HG02885 (cell line): Measurements from ENCODE around the gene NPB.
A peak's percentile ranks its signal among the peaks of the same experiment; 100 is the strongest.

Source experiments
- ATAC-seq: cut with Tn5 transposase; IDR thresholded peaks from one replicate; pipeline ENCODE4 v1.9.1; 2021; ENCODE audit warnings: mild to moderate bottlenecking; ENCODE audit not compliant: unreplicated experiment, poor library complexity

The NPB gene

DNA sequence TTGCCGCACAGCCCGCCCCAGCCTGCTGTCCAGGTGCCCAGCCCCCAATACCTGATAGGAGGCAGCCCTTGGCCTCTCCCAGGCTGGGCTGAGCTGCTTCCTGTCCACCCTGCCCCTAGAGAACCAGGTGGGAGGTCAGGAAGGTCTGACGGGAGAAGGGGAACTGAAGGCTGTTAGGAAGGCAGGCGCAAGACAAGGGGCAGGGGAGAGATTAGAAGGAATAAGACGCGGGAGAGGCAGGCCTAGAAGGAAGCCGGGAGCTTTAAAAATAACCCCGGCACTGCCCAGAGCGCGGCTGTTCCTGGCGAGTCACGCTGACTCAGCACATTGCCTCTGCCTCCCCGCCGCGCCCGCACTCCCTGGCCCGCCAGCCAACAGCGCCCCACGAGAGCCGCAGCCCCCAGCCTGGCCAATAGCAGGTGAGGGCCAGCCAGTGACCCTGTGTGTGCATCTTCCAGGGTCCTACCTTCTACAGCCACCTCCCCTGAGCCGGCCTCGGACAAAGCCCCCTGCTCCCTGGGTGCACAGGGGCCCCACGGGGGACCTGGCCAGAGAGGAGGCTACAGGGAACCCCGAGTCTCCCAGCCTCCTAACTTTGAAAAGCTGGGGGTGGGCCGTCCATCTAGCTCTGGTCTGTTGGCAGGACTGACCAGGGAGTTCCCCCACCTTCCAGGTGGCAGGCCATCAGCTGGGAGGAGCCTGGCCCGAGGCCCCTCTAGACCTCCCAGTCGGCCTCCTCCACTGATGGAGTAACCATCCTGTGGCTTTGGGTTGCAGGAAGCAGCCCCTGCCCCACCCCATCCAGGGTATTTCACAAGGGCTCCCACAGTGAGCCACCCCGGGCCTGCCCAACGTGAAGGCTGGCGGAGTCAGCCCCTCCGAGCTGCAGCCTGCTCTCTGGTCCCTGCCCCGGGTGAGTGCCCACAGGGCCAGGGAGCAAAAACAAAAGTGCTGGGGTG lies 21.5 kb downstream of the NPB start:
- no peak for ATAC-seq

GRCh38 chr17:81924557-81925532 lies 22.8 kb downstream of the NPB start:
- ATAC-seq: no peak

DNA sequence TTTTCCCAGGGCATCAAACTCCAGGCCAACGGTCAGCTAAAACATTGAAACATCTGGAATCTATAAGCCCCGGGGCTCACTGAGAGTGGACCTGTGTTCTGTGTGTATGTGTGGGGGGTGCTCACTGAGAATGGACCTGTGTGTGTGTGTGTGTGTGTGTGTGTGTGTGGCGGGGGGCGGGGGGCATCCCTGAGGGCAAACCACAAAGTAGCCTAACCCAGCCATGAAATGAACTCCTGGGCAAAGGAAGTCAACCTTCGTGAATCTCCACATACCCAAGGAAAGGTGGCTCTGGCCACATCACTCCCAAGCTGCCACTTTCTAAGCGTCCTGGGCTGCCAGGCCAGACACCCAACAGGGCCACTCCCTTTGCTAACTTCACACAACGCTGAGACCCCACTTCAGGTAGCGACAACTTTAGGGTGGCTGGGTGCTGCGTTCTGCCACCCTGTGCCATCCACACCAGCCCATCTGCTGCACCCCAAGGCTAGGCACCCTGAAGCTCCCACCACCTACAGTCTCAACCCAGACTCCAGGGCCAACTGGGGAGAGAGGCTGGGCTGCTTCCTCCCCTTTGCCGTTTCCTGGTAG lies 23.9 kb downstream of the NPB start:
- ATAC-seq: no peak

GRCh38 chr17:81926451-81927151 lies 24.6 kb downstream of the NPB start:
- peak; percentile 25 for ATAC-seq

DNA sequence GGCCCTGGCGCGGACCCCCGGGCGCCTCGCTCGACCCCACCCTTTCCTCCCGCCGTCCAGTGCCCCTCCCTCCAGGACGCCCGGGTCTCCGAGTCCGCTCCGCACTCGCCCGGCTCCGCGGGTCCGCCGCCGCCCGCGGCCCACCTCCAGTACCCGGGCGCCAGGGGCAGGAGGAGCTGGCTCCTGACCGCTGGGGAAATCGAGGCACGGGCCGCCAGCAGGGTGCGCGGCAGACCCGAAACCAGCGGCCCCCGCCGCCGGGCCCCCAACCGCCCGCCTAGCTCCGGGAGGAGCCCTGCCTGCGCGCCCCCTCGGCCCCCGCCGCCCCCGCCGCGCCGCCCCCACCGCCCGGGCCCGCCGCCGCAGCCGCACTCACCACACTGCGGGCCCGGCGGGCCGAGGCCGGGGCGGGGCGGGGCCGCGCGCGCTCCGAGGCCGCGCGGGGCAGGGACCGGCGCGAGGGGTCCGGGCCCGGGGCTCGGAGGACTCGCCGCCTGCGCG lies 25.2 kb downstream of the NPB start:
- peak; percentile 25 for ATAC-seq

DNA sequence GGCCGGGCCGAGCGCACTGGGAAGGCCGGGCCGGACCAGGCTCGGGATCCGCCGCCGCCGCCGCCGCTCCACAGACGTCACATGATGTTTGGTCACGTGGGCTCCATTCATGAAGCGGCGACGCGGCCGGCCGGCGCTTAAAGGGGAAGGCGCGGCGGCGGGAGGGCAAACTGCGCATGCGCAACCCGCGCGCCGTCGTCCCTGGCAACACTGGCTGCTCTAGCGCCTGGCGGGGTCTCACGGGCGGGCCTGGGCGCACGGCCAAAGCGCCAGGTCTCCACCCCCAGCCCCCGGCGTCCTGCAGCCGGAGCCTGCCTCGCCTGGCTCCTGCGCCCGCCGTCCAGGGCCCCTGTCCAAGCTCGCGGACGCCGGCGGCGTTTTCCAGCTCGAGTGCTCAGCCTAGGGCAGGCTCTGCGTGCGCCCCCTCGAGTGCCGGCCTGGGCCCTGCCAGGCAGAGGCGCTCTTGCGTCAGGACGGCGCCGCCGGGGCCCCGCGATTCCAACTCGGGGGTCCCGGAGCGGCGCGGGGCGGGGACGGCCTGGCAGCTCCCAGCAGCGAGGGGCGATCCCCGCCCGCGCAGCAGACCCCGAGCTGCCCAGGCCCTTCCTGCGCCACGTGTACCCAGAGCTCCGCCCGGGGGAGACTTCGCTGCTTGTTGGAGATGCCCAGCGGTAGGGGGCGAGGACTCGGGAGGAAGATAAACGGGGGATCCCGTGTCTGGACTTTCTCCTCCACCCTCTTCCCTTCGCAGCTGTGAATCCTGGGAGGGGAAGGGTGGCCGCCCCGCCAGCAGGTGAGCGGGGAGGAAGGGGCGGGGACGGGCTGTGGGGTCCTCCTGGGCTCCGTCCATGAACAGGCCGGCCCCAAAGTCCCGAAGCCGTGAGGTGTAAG lies 25.9 kb downstream of the NPB start, which contains the start of gene MAFG:
Gene MAFG (minus strand): TSS at position 83 of the 891 bp plus-strand sequence. CDS start 4,550 bp downstream, outside the sequence.
- ATAC-seq: peak; percentile 79

GRCh38 chr17:81928544-81929252 lies 26.7 kb downstream of the NPB start:
- no peak for ATAC-seq

- no peak for ATAC-seq
These were observed 27.5 kb downstream of the NPB start for GRCh38 chr17:81929253-81930141.

DNA sequence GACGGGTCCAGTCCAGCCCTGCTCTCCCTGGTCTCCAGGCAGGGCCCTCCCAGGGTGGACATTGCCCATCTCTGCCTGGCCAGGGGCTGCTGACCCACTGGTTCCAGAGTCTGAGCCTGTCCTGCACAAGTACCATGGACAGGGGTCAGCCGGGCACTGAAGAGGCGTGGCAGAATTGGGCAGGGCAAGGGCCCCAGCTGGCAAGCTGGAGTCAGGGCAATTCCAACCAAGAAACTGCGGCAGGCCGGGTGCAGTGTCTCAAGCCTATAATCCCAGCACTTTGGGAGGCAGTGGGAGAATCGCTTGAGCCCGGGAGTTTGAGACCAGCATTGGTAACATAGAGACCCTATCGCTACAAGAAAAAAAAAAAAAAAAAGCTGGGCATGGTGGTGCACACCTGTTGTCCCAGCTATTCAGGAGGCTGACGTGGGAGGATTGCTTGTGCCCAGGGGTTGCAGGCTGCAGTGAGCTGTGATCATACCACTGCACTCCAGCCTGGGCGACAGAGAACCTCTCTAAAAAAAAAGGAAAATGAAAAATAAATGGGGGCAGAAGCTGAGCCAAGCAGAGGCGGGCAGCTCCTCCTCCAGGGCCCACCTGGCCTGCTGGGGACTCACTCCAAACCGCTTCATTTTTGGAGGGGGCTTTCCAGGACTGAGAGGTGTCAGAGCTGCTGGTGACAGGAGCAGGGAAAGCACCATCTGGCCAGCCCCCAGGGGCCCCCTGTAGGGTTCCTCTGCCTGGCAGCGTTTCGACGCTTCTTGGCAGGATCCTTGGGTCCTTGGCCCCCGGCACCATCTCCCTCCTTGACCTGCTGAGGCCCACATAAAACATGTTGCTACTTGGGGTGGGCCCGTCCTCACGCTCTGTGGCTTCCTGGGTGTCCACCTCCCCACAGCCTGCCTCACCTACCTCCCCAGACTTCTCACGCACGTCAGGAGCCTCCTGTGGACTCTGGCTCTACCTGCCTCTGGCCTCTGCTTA lies 28.4 kb downstream of the NPB start:
- no peak for ATAC-seq

GRCh38 chr17:81931189-81931556 lies 29.1 kb downstream of the NPB start:
- ATAC-seq: no peak

GRCh38 chr17:81931557-81932332 lies 29.7 kb downstream of the NPB start:
- no peak for ATAC-seq

DNA sequence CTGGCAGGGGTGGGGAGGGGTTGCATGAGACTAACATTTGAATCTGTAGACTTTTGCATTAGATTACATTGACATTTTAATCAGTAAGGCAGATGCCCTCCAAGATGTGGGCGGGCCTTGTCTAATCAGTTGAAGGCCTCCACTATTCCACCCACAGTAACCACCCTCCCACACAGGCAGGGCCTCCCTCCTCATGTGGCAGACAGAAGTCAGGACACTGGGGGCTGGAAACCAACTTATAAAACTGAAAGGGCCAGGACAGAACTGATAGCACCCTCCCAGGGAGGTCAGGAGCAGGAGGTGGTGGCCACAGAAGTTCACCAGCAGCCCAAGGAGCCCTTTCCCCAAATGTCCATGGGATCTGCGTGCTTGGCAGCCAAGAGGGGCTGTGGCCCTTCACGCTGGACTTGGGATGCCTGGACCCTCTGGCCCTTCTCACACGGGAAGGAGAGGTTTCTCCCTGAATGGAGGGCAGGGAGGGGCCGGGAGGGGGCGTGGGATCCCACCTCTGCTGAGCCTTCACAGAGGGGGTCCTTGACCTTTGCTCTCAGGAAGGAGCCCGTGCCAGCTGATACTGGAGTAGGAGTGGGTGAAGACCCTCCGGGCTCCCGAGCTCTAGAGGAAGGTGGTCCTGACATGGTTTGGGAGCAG lies 30.4 kb downstream of the NPB start:
- no peak for ATAC-seq

DNA sequence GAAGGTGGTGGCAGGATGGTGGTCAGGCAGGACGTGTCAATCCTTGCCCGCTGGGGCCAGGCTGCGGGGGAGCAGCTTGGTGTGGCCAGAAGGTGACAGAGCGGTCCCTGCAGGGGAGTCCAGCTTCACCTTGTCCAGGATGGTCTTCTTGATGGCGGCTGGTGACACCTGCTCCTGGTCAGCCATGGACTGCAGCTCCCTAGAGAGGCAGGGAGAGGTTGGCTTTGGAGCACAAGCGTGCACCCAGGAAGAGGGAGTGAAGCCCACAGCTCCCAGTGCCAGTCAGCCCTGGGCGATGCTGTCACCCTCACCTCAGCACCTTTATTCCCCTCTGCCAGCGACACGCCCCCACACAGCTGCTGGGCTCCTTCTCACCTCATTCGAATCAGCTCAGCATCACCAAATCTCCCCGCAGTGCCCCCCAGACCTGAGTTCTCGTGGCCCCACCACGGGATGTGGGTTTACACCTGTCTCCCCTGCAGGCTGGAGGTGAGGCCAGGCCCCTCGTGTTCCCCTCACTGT lies 31.2 kb downstream of the NPB start:
- ATAC-seq: no peak

- ATAC-seq: no peak
These were observed 32.2 kb downstream of the NPB start for GRCh38 chr17:81934098-81934757.
